GM18520 (cell line): ENCODE data around the gene FLACC1.
"Not testable (repeated sequence)": the region's sequence is repeated elsewhere in the genome, so short reads cannot be mapped to it uniquely, and the experiment has no call there.

Experiments
- ATAC-seq: cut with Tn5 transposase; IDR thresholded peaks from one replicate; pipeline ENCODE4 v1.9.1; 2021; ENCODE audit not compliant: unreplicated experiment

Gene FLACC1

DNA sequence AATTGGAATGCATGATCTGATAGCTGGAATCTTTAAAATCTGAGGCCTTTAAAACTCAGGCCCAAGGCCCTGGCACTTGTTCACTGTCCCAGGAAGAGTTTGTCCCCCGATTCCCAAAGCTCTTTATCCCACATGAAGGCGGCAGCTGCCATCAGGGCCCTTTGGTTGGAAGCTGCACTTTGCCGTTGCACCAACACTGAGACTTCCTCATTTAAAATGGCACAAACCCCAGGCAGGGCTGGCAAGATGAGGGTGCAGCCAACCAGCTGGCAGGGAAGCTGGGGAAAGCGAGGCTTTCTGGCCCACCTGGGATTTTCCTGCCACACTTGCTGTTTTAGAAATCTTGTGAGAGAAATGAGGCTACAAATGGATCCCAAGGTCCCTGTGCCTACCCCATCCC lies 6.3 kb downstream of the FLACC1 start:
- no peak for ATAC-seq

DNA sequence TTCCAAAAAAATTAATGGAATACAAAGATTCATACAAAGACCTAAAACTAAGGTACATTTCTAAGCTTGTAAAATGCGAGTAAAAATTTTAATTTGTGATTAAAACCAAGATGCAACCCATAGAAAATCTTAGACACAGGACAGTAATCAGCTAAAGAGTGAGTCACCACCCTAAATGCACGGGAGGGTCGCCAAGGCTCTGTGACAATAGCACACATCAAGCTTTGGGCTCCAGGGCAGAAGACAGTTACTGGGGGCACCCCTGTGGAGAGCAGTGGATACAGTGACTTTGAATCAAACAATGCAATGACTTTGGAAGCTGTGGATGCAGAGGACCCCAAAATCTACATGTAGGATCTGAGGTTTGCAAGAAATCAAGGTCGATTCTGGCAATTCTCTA lies 7.5 kb downstream of the FLACC1 start:
- no peak for ATAC-seq

DNA sequence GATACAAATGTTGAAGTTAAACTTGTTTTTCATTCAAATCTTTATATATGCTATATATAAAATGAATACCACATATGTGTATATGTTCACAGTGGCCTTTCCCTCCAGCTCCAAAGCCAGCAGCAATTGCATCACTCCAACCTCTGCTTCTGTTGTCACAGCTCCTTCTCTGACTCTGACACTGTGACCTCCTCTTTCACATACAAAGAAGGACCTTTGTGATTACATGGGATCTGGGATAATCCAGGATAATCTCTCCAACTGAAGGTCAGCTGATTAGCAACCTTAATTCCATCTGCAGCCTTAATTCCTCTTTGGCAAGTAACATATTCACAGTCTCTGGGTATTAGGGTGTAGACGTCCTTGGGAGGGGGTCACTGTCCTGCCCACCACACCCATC lies 8.4 kb downstream of the FLACC1 start:
- ATAC-seq: no peak

DNA sequence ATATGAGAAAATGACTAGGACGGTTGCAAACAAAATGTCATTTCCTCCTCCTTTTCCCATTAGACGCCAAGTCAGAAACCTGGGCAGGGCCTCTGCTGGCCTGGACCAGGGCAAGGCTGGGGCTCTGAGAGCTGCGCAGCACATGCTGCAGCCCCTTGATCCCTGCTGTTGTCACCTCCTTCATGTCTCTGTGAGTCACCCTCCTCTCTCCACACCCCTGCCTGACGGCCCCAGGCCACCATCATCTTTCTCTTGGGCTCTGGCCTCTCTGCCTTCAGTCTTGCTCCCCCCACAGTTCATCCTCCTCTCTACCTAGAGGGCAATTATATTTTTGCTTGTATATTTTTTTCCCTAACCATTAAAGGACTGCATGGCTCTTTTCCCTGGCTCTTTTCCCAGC lies 10.0 kb downstream of the FLACC1 start:
- no peak for ATAC-seq

DNA sequence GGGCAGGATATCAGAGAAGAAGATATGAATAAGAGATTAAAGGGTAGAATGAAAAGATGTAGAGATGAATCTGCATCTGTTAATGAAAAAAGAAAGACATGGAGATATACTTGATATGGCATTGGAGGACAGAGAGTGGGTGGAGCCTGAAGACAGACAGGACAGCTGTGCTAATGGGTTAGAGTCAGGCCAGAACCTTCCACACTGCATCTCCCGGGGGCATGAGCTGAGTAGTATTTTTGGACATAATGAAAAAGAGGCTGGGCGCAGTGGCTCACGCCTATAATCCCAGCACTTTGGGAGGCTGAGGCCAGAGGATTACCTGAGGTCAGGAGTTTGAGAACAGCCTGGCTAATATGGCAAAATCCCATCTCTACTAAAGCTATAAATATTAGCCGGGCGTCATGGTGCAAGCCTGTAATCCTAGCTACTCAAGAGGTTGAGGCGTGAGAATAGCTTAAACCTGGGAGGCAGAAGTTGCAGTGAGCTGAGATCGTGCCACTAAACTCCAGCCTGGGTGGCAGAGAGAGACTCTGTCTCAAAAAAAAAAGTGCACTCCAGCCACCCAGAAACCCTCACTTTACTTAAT lies 11.4 kb downstream of the FLACC1 start:
- ATAC-seq: no peak

DNA sequence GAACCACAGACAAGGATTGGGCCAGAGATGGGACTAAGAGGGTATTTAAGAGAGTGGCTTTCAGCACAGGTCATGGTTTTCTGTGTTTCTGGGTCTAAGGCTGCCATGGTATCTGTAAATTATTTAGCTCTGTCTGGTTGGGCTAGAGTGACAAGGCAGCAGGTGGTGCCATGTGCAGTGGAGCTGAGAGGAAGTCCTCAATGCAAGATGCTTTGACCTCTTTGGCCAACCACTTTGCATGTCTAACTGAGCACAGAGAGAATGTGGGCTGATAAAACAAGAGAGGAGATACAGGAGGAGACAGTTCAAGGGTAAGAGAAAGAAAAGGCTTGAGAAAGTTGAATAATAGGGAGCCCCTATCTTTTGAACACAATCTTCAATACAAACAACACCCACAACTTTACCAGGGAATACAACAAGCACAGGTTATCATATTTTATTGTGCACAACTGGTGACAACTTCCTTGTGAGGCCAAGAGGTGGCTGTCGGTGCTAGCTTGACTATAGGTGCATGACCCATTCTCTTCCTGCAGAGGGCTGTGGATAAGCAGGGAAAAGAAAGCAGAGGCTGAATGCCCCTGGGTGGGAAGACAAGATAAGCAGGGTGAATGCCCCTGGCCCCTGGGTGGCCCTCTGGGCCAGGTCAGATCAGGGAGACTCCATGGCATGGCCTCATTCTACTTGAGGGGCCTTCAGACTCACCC lies 12.3 kb downstream of the FLACC1 start:
- ATAC-seq: no peak

DNA sequence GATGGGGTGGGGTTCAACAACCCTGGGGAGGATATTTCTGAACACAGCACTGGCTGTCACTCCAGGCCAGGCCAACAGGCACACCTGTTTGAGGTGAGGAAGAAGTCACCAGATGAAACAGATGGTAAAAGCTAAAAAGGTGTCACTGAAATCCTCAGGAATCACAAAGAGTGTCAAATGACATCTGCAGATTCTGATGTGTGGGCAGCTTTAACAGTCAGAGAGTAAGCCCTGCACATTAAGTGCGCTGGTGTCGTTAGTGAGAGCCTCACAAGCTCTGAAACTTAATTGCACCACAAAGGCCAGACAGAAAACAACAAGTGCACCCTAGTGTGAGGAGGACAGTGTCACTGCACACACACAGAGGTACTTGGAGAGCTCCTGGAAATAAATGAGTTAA lies 13.6 kb downstream of the FLACC1 start:
- ATAC-seq: no peak

DNA sequence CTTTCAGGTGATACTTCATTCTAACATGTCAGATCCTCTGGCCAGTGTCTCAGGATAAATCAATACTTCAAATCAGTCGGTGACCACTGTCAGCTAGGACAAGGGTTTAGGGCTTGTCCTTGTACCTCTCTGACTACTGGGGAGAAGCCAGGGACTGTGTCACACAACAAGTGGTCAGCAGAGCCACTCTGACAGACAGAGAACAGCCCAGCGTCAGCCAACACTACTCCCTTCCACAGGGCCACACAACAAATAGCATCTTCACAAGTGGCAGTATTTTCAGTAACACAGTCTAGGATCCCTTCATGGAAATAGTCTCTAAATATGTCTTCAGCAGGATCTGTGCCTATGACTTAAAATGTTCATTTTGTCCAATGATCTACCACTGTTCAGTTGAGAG lies 14.2 kb downstream of the FLACC1 start:
- ATAC-seq: no peak

DNA sequence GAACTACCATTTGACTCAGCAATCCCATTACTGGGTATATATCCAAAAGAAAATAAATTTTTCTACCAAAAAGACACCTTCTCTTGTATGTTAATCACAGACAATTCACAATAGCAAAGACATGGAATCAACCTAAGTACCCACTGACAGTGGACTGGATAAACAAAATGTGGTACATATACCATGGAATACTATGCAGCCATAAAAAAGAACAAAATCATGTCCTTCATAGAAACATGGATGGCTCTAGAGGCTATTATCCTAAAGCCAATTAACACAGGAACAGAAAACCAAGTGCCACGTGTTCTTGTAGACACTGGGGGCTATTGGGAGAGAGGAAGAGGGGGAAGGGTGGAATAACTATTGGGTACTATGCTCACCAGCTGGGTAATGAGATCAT lies 27.7 kb downstream of the FLACC1 start:
- no peak for ATAC-seq

DNA sequence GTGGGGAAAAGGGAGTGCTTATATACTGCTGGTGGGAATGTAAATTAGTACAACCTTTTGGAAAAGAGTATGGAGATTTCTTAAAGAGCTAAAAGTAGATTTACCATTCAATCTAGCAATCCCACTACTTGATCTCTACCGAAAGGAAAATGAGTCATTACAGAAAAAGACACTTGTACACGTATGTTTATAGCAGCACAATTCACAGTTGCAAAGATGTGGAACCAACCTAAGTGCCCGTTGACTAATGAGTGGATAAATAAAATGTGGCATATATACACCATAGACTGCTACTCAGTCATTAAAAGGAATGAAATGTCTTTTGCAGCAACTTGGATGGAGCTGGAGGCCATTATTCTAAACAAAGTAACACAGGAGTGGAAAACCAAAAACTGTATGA lies 29.5 kb downstream of the FLACC1 start:
- no peak for ATAC-seq

DNA sequence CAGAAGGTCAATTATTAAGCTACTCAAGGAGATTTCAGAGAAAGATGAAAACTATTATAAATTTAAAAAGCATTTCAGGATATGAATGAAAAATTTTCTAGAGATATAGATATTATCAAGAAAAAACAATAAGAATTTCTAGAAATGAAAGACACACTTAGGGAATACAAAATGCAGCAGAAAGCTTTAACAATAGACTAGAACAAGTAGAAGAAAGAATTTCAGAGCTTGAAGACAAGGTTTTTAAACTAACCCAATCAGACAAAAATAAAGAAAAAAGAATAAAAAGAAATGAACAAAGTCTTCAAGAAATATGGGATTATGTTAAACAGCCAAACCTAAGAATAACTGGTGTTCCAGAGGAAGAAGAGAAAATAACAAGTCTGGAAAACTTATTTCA lies 34.4 kb downstream of the FLACC1 start:
- no peak for ATAC-seq

DNA sequence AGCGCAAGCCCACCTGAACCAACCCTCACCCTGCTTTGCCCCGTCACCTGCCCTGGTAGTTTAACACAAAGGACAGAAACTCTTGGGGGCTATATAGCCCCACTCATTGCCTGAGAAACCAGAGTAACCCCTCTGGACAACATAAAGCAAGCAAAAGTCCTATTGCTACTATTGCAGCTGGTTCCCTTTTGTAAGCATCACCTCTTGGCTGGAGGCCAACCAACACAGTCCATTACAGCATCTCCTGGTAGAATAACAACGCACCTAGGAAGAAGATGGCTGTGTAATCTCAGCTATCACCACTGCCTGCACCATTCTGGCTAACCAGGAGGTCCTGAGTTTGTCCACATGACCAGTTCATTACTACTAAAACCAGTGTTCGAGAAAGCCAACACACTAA lies 36.4 kb downstream of the FLACC1 start:
- ATAC-seq: no peak

DNA sequence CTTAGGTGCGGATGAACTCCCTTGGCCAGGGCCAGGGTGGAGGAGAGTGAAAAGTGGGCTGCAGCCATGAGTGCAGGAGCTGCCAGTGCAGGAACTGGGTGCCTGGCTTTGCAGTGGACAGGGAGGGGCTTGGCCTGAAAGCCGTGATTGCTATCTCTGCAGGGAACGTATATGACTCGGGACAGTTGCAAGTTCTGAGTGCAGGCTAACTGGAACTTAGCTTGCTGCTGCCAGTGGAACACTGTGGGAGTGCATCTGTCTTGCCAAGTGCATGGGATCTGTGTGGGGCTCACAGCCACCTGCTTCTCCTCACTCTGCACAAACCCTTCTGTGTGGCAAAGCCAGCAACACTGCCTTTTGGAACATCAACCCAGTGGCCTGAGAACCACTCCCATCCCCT lies 36.9 kb downstream of the FLACC1 start:
- no peak for ATAC-seq

DNA sequence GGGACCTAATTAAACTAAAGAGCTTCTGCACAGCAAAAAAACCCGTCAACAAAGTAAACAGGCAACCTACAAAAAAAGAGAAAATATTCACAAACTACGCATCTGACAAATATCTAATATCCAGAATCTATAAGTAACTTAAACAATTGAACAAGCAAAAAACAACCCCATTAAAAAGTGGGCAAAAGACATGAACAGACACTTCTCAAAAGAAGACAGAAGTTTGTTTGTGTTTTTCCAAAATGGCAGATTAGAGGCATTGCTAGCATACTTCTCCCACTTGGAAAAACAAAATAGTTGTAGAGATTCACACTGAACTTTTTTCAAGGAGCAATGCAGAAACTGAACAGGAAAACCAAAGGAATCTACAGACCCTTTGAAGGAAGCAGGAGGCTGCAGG lies 37.6 kb downstream of the FLACC1 start:
- ATAC-seq: no peak

DNA sequence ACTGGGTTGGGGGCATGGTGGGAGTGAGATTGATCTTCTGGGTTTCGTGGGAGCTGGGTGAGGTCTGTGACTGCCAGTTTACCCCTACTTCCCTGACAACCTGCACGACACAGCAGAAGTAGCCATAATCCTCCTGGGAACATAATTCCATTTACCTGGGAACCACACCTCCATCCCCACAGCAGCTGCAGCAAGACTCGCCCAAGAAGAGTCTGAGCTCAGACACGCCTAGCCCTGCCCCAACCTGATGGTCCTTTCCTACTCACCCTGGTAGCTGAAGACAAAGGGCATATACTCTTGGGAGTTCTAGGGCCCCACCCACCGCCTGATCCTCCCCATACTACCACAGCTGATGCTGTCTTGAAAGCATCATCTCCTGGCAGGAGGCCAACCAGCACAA lies 43.8 kb downstream of the FLACC1 start:
- ATAC-seq: no peak

DNA sequence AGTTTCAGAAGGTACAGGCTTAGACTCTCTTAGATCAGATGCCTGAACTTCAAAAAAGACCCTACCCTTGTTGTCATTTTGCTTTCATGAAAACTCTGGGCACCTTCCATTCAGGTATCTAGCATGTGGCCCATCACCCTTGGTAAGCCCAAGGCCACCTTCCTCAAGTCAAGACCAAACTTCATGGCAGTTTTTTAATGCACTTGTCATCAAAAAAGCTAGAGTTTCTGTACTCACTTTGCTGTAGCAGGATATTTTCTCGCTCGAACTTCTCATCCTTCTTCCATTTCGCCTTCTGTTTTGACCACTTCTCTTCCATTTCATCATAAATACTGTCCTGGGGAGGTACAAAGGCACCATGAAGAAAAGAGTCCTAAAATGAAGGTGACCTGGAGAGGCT lies 48.2 kb downstream of the FLACC1 start:
- ATAC-seq: no peak

DNA sequence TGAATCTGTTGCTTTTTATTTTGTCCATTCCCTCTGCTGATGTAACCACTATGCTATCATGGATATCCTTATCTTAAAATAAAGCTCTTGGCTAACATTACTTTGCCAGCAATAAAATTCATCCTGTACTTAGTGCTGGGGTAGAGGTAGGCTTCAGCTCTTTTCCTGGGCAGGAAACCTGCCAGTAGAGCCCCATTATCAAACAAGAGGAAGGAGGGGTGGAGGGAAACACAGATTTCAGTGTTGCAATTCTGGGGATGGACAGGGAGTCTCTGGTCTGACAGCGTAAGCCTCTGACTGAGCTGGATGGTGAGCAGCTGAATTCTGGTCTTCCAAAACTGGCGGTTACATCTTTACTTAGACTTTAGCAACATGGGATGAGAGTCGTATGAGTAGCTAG lies 49.3 kb downstream of the FLACC1 start:
- no peak for ATAC-seq

DNA sequence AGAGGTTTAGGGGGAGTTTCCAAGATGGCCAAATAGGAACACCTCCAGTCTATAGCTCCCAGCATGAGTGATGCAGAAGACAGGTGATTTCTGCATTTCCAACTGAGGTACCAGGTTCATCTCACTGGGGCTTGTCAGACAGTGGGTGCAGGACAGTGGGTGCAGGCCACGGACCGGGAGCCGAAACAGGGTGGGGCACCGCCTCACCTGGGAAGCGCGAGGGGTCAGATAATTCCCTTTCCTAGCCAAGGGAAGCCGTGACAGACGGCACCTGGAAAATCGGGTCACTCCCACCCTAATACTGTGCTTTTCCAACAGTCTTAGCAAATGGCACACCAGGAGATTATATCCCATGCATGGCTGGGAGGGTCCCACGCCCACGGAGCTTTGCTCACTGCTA lies 57.2 kb downstream of the FLACC1 start:
- not testable (repeated sequence) for ATAC-seq

DNA sequence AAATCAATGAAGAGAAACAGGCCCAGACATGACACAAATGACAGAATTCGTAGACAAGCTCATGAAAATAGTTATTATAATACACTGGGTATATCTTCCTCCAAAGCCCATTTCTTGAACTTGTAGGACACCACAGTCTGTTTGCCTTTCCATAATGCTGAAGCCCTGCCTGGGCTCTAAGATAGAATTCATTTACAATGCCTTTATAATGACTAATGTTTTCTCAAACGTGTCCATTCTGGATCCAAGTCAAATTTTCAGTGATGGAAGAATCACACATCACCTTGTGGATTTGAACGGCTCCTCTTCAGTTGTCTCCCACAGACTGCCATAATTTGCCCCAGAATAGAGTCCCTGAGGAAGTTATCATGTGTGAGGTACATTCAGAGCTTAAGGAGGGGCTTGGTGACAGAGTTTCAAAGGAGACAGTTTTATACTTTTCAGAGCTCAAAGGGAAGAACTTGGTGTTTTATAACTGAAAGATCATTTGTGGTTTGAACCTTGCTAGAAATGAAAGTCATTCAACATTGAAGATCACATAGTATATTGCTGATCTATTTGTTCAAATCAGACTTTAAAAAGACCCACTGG lies 58.6 kb downstream of the FLACC1 start:
- no peak for ATAC-seq

DNA sequence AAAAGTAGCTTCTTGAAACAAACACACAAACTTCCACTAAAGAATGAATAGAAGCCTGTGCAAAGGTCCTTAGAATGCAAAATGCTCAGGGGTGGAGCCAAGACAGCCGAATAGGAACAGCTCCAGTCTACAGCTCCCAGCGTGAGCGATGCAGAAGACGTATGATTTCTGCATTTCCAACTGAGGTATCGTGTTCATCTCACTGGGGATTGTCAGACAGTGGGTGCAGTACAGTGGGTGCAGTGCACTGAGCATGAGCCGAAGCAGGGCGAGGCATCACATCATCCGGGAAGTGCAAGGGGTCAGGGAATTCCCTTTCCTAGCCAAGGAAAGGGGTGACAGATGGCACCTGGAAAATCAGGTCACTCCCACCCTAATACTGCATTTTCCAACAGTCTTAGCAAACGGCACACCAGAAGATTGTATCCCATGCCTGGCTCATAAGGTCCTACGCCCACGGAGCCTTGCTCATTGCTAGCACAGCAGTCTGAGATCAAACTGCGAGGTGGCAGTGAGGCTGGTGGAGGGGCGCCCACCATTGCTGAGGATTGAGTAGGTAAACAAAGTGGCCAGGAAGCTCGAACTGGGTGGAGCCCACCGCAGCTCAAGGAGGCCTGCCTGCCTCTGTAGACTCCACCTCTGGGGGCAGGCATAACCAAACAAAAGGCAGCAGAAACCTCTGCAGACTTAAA lies 66.5 kb downstream of the FLACC1 start:
- ATAC-seq: not testable (repeated sequence)

DNA sequence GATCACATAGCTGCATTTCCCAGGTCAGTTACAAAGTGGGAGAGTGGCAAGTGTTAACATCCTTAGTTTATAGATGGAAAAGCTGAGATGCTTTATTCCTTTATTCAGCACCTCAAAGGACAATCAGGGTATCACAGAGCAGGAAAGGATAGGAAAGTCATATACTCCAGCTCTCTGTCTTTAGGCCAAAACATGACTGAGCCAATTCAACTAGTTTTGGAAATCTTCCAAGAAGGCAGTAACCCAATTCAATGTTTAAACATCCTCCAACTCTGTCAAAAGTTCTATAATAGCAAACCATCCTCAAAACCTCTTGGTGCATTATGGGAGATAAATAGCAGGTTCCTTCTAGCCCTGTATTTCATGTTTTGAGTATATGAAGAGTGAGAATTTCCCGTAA lies 71.6 kb downstream of the FLACC1 start:
- ATAC-seq: no peak
